Brain microvascular endothelial cell (primary cell): ENCODE results near the gene ORMDL2.
A peak's percentile ranks its signal among the peaks of the same experiment; 100 is the strongest.

Source experiments
- DNase-seq: peaks from one replicate; pipeline ENCODE4 v3.0.0-alpha.2; 2020
- H3K27ac ChIP-seq: fragments of 250-450 bp; sonication (Bioruptor Pico); 2 replicates; pipeline ENCODE4 v1.5.1; 2020; ENCODE audit warnings: mild to moderate bottlenecking, moderate library complexity
- H3K27me3 ChIP-seq: fragments of 250-450 bp; sonication (Bioruptor Pico); replicated peaks from 2 replicates; pipeline ENCODE4 v1.5.1; 2020; ENCODE audit warnings: mild to moderate bottlenecking
- H3K36me3 ChIP-seq: fragments of 250-450 bp; sonication (Bioruptor Pico); replicated peaks from 2 replicates; pipeline ENCODE4 v1.5.1; 2020; ENCODE audit warnings: mild to moderate bottlenecking
- H3K4me3 ChIP-seq: 2 replicates; pipeline ENCODE4 v1.5.1; 2011; ENCODE audit warnings: low read depth, mild to moderate bottlenecking, control low read depth, low read length, moderate library complexity
- CTCF ChIP-seq: IDR thresholded peaks from 2 replicates; pipeline ENCODE4 v1.5.1; 2011; ENCODE audit warnings: low read depth, mild to moderate bottlenecking, moderate library complexity, low read length, control low read depth, inconsistent platforms; ENCODE audit errors: missing control alignments
- in situ Hi-C: cut with HindIII; loops from 2 replicates; pipeline ENCODE4 v1.10.0; 2017; ENCODE audit warnings: low sequenced_read_pairs, low pct_ligation_motif_present

ORMDL2 gene

GRCh38 chr12:55820679-55821078 is 2.8 kb downstream of the ORMDL2 start:
- DNase-seq = no peak
- in situ Hi-C loops = no loop called here
- TF ChIP-seq CTCF = peak; percentile 45
- Histone ChIP-seq H3K4me3 (no peak overlapping the region), H3K36me3 (peaks cover 43% of the 10 kb centered on the region), H3K27me3 (no peaks in the 10 kb centered on the region), H3K27ac (no peak overlapping the region)

GRCh38 chr12:55822228-55822627 is 4.4 kb downstream of the ORMDL2 start:
- peaks cover 43% of the 10 kb centered on the region for H3K36me3 ChIP-seq
- peak; percentile 59 for TF ChIP-seq CTCF
- in situ Hi-C loops = no loop called here
- no peak for DNase-seq
- H3K27ac ChIP-seq = no peak overlapping the region
- H3K4me3 ChIP-seq = no peak overlapping the region
- no peaks in the 10 kb centered on the region for H3K27me3 ChIP-seq

- Histone ChIP-seq H3K27me3 (no peaks in the 10 kb centered on the region), H3K36me3 (peaks cover 43% of the 10 kb centered on the region), H3K27ac (no peak overlapping the region), H3K4me3 (no peak overlapping the region)
- in situ Hi-C loops = no loop called here
- TF ChIP-seq CTCF = no peak
- DNase-seq = no peak
These were observed 5.6 kb downstream of the ORMDL2 start for GRCh38 chr12:55823419-55823818.

GRCh38 chr12:55824726-55825125 is 6.9 kb downstream of the ORMDL2 start:
- in situ Hi-C loops = no loop called here
- Histone ChIP-seq H3K27me3 (no peaks in the 10 kb centered on the region), H3K27ac (no peak overlapping the region), H3K36me3 (peaks cover 35% of the 10 kb centered on the region), H3K4me3 (no peak overlapping the region)
- DNase-seq = no peak
- TF ChIP-seq CTCF = no peak

GRCh38 chr12:55827806-55828205 is 10.0 kb downstream of the ORMDL2 start:
- in situ Hi-C loops = no loop called here
- no peak for TF ChIP-seq CTCF
- no peaks in the 10 kb centered on the region for H3K27me3 ChIP-seq
- H3K36me3 ChIP-seq = peaks cover 6% of the 10 kb centered on the region
- no peak for DNase-seq
- H3K4me3 ChIP-seq = no peak overlapping the region
- no peak overlapping the region for H3K27ac ChIP-seq

- Histone ChIP-seq H3K27ac (no peak overlapping the region), H3K27me3 (no peaks in the 10 kb centered on the region), H3K36me3 (peaks cover under 1% of the 10 kb centered on the region), H3K4me3 (peak overlapping the region; percentile 93)
- in situ Hi-C loops = no loop called here
- TF ChIP-seq CTCF = no peak
- DNase-seq = no peak
These were observed 10.5 kb downstream of the ORMDL2 start for GRCh38 chr12:55828357-55828756.
